Activated naive CD4-positive, alpha-beta T cell treated with anti-CD3 and anti-CD28 coated beads for 36 hours (primary cell): Measurements from ENCODE around the gene TCOF1. TPM values are rescaled to one million over a fixed set of nuclear protein-coding genes. Genes with fewer than 3 reads are reported as not detected.
A peak's percentile ranks its signal among the peaks of the same experiment; 100 is the strongest.

Experiments
- CTCF ChIA-PET: fragments of 350-600 bp; sonication (Branson Sonifier 250); formaldehyde crosslinking; loops from one replicate; lab custom pipeline; 2021; ENCODE audit warnings: antibody characterized with exemption; lab: Charles Lee
- DNase-seq: peaks from one replicate; pipeline ENCODE4 v3.0.0-alpha.2; 2020
- H3K27ac Mint-ChIP-seq: one replicate; pipeline ENCODE4 v1.8.0; 2021; ENCODE audit warnings: mild to moderate bottlenecking, mixed read lengths
- H3K27me3 Mint-ChIP-seq: one replicate; pipeline ENCODE4 v1.8.0; 2021; ENCODE audit warnings: low read depth, mixed read lengths
- H3K36me3 Mint-ChIP-seq: one replicate; pipeline ENCODE4 v1.8.0; 2021; ENCODE audit warnings: low read depth, mixed read lengths
- H3K4me1 Mint-ChIP-seq: one replicate; pipeline ENCODE4 v1.8.0; 2021; ENCODE audit warnings: low read depth, mixed read lengths
- H3K4me3 Mint-ChIP-seq: one replicate; pipeline ENCODE4 v1.8.0; 2021; ENCODE audit warnings: mild to moderate bottlenecking, moderate library complexity, mixed read lengths
- H3K9me3 Mint-ChIP-seq: one replicate; pipeline ENCODE4 v1.8.0; 2021; ENCODE audit warnings: mixed read lengths
- intact Hi-C: fragments of 100-400 bp; cut with micrococcal nuclease; formaldehyde crosslinking; loops from one replicate; pipeline ENCODE4 v1.15.1; 2023
- total RNA-seq, 2 experiments: library from RNA; stranded (reverse); gene quantifications; one replicate each; pipeline ENCODE4 v1.2.3, GENCODE V29; 2021

Gene TCOF1
- total RNA-seq, 2 experiments from 2014 or later, result 114 to 115 TPM

DNA sequence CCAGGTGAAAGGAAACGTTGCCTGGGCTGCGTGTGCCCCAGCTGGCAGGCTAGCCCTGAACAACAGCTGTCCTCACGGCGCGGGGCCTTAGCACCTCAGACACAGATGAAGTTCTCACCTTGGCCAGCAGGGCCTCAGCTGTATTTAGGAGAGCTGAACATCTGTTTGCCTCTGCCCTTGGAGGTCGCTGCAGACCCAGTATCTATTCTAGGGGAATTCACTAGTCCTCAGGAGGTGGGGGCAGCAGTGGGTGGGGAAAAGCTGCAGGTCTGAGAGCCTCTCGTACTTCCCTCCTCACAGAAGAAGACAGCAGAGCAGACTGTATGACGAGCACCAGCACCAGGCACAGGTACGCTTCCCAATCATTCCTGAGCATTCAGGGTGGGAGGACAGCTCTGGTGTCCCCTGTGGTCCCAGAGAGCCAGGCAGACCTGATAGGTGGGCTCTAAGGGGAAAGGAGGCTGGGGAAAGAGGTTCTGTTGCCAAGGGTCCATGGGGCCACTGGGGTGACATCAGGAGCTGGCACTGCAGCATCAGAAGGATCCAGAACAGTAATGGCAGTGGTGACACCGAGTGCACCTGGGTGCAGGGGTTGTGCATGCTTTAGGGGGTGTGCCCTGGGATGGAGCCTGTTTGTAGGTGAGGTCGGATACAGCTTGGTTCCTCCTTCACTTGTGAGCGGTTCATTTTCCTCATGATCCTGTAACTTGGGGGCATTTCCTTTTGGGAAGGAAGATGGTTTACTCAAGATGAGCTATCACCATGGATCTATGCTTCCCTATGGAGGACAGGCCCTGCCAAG is 41.4 kb downstream of the TCOF1 start:
- Mint-ChIP-seq H3K9me3 (no peaks in the 10 kb centered on the region), H3K4me3 (no peak overlapping the region), H3K4me1 (no peaks in the 10 kb centered on the region), H3K36me3 (peaks cover 41% of the 10 kb centered on the region), H3K27ac (peak overlapping the region; percentile 41), H3K27me3 (no peaks in the 10 kb centered on the region)
- DNase-seq, result no peak
- intact Hi-C loops, result no loop called here
- CTCF ChIA-PET, result interaction anchor here (0.8 to 1.9 kb wide), 6 partner anchors 12 to 51 kb away, joined by 3 to 8 read pairs (median 4); no protein-coding TSS in a partner anchor

DNA sequence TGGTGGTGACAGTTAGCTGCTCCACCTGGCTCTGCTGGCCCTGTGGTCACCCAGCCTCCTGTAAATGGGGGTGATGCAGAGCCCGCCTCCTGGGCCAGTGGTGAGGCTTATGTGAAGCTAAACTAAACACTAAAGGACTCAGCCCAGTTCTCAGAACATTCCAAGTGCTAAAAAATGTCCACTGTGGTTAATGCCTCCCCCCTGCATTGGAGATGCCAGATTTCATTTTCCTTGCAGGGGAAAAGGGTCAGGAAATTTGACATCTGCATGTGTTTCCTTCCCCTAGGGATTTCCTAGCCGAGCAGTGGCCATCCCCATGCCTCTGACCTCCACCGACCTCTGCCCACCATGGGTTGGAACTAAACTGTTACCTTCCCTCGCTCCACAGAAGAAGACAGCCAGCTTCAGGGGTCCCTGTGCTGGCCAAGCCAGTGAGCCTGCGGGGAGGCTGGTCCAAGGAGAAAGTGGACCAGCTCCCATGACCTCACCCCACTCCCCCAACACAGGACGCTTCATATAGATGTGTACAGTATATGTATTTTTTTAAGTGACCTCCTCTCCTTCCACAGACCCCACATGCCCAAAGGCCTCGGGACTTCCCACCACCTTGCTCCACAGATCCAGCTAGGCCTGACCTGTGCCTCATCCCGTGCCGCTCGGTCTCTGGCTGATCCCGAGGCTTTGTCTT is 42.2 kb downstream of the TCOF1 start:
- Mint-ChIP-seq H3K4me1 (no peaks in the 10 kb centered on the region), H3K27ac (peak overlapping the region; percentile 3), H3K9me3 (no peaks in the 10 kb centered on the region), H3K36me3 (peaks cover 41% of the 10 kb centered on the region), H3K27me3 (no peaks in the 10 kb centered on the region), H3K4me3 (no peak overlapping the region)
- DNase-seq, result no peak
- CTCF ChIA-PET, result interaction anchor here (0.6 to 1.9 kb wide), 4 partner anchors 11 to 243 kb away, joined by 3 to 8 read pairs (median 4); no protein-coding TSS in a partner anchor
- intact Hi-C loops, result no loop called here

- no peak overlapping the region for H3K4me3 Mint-ChIP-seq
- no peaks in the 10 kb centered on the region for H3K27me3 Mint-ChIP-seq
- no peaks in the 10 kb centered on the region for H3K4me1 Mint-ChIP-seq
- CTCF ChIA-PET, result interaction anchor here (0.6 to 1.5 kb wide), 6 partner anchors 13 to 244 kb away, joined by 3 read pairs; no protein-coding TSS in a partner anchor
- peaks cover 38% of the 10 kb centered on the region for H3K36me3 Mint-ChIP-seq
- H3K9me3 Mint-ChIP-seq, result no peaks in the 10 kb centered on the region
- DNase-seq, result no peak
- intact Hi-C loops, result no loop called here
- H3K27ac Mint-ChIP-seq, result no peak overlapping the region
Observed at GRCh38 chr5:150400316-150401075, 43.0 kb downstream of the TCOF1 start.

GRCh38 chr5:150401076-150401375 is 43.5 kb downstream of the TCOF1 start:
- CTCF ChIA-PET, result interaction anchor here (0.6 to 1.5 kb wide), 5 partner anchors 9 to 36 kb away, joined by 3 to 4 read pairs (median 3); no protein-coding TSS in a partner anchor
- intact Hi-C loops, result no loop called here
- no peaks in the 10 kb centered on the region for H3K9me3 Mint-ChIP-seq
- no peak overlapping the region for H3K27ac Mint-ChIP-seq
- DNase-seq, result no peak
- peaks cover 34% of the 10 kb centered on the region for H3K36me3 Mint-ChIP-seq
- H3K4me1 Mint-ChIP-seq, result no peaks in the 10 kb centered on the region
- no peak overlapping the region for H3K4me3 Mint-ChIP-seq
- H3K27me3 Mint-ChIP-seq, result no peaks in the 10 kb centered on the region

DNA sequence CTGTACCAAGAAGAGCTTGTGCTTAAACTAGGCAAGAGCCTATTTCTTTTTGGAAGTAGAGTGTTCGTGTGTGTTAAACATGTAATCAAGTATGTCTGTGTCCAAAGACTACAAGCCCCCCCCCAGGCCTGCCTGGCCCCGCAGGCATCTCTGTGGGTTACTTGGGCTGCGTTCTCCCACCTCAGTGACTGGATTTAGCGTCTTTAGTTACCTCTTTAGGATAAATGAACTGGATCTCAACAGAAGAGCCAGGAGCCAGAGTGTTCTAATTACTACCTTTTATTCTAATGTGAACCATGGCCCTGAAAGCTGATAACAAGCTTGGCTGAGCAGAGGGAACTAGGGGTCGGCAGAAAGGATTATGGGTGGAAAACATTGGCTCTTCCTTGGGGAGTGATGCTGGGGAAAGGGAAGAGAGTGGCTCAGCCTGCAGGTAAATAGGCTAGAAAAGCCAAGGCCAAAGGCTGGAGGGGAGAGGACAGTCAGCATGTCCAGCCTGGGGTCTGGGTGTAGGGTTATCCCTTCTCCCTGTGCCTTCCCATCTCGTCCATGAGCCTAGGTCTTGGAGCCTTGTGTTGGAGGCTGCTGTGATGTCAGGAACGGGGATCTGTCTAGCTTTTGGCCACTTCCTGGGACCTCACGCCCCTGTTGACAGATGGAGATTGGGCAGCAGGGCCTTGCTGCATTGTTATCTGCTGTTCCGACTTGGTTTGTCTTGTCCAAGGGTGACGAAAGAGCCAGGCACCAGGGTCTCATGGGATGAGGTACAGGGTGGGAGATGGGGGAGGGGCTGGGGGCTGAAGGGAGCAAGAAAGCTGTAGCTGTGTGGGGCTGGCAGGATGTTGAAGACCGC is 44.1 kb downstream of the TCOF1 start:
- H3K4me3 Mint-ChIP-seq, result no peak overlapping the region
- no peaks in the 10 kb centered on the region for H3K27me3 Mint-ChIP-seq
- H3K27ac Mint-ChIP-seq, result peak overlapping the region; percentile 34
- H3K4me1 Mint-ChIP-seq, result no peaks in the 10 kb centered on the region
- intact Hi-C loops, result no loop called here
- no peaks in the 10 kb centered on the region for H3K9me3 Mint-ChIP-seq
- no peak for DNase-seq
- CTCF ChIA-PET, result interaction anchor here (0.6 to 1.5 kb wide), 4 partner anchors 9 to 36 kb away, joined by 3 to 4 read pairs (median 3); no protein-coding TSS in a partner anchor
- peaks cover 30% of the 10 kb centered on the region for H3K36me3 Mint-ChIP-seq

DNA sequence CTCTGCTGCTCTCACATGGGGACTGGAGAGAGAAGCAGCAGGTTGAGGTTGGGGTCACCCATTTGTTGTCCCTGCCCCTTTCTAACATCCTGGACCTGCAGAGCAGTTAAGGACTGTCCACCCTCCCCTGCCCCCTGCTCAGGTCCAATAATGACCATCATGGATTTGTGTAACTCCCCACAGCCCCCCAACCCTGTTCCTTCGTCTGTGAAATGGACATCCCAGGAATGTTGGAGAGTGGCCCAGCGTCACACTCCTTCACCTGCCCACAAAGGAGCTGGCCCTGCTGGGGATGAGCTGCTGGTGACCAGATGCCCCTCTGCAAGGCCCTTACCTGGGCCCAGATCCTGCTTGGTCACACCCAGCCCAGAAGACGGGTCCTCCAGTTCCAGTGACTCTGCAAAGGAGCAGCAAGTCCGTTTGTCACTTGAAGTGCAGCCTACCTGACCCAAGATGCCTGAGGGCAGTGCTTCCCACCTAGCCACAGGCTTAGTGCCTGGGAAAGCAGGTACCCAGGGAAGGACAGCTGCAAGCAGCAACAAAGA is 44.8 kb downstream of the TCOF1 start:
- H3K9me3 Mint-ChIP-seq, result no peaks in the 10 kb centered on the region
- H3K4me3 Mint-ChIP-seq, result no peak overlapping the region
- DNase-seq, result no peak
- no peaks in the 10 kb centered on the region for H3K27me3 Mint-ChIP-seq
- H3K36me3 Mint-ChIP-seq, result peaks cover 36% of the 10 kb centered on the region
- H3K4me1 Mint-ChIP-seq, result no peaks in the 10 kb centered on the region
- CTCF ChIA-PET, result interaction anchor here (1.3 kb wide), 1 partner anchor 8 kb away, joined by 4 read pairs; no protein-coding TSS in a partner anchor
- intact Hi-C loops, result no loop called here
- no peak overlapping the region for H3K27ac Mint-ChIP-seq

DNA sequence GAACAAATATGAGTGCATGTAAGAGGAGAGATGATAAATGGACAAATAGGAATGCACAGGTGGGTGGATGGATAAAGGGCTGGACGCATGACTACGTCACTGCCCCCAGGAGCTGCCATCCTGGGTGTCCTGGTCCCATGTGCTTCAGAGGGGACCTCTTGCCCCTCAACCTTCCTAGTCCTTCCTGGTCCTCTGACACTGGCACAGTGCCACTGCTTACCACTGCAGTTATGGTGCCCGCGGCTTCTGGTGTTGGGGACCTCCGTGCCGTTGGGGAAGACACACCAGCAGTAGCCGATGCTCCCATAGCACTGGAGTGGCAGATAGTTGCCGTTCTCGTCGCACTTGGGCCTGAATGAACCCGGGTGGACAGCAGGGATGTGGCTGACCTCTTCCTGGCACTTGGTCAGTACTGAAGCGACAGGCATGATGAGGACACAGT is 45.4 kb downstream of the TCOF1 start:
- H3K27me3 Mint-ChIP-seq, result no peaks in the 10 kb centered on the region
- no peak overlapping the region for H3K4me3 Mint-ChIP-seq
- intact Hi-C loops, result no loop called here
- DNase-seq, result no peak
- CTCF ChIA-PET, result no interaction called here
- H3K27ac Mint-ChIP-seq, result no peak overlapping the region
- H3K36me3 Mint-ChIP-seq, result peaks cover 36% of the 10 kb centered on the region
- no peaks in the 10 kb centered on the region for H3K9me3 Mint-ChIP-seq
- no peaks in the 10 kb centered on the region for H3K4me1 Mint-ChIP-seq

- Mint-ChIP-seq H3K36me3 (peaks cover 34% of the 10 kb centered on the region), H3K4me3 (no peak overlapping the region), H3K27ac (no peak overlapping the region), H3K4me1 (peaks cover 6% of the 10 kb centered on the region), H3K27me3 (no peaks in the 10 kb centered on the region), H3K9me3 (no peaks in the 10 kb centered on the region)
- no peak for DNase-seq
- CTCF ChIA-PET, result no interaction called here
- intact Hi-C loops, result no loop called here
Observed at GRCh38 chr5:150404121-150404520, 46.6 kb downstream of the TCOF1 start.

GRCh38 chr5:150404535-150404934 is 47.0 kb downstream of the TCOF1 start:
- Mint-ChIP-seq H3K36me3 (peaks cover 34% of the 10 kb centered on the region), H3K4me1 (peaks cover 6% of the 10 kb centered on the region)

GRCh38 chr5:150404941-150405816 is 47.7 kb downstream of the TCOF1 start:
- intact Hi-C loops, result no loop called here
- Mint-ChIP-seq H3K9me3 (no peaks in the 10 kb centered on the region), H3K4me3 (no peak overlapping the region), H3K36me3 (peaks cover 35% of the 10 kb centered on the region), H3K27me3 (no peaks in the 10 kb centered on the region), H3K4me1 (peaks cover 13% of the 10 kb centered on the region), H3K27ac (no peak overlapping the region)
- no peak for DNase-seq
- CTCF ChIA-PET, result no interaction called here

More at GRCh38 chr5:150404535-150404934, 47.0 kb downstream of the TCOF1 start:
- DNase-seq, result no peak
- intact Hi-C loops, result no loop called here
- CTCF ChIA-PET, result no interaction called here
- Mint-ChIP-seq H3K4me3 (no peak overlapping the region), H3K27ac (no peak overlapping the region), H3K9me3 (no peaks in the 10 kb centered on the region), H3K27me3 (no peaks in the 10 kb centered on the region)
